Measurements from ENCODE around the gene GNG7. TPM values are rescaled to one million over a fixed set of nuclear protein-coding genes. Genes with fewer than 3 reads are reported as not detected.

The GNG7 gene
- total RNA-seq, 1 experiment from 2014 or later = 7.7 TPM

DNA sequence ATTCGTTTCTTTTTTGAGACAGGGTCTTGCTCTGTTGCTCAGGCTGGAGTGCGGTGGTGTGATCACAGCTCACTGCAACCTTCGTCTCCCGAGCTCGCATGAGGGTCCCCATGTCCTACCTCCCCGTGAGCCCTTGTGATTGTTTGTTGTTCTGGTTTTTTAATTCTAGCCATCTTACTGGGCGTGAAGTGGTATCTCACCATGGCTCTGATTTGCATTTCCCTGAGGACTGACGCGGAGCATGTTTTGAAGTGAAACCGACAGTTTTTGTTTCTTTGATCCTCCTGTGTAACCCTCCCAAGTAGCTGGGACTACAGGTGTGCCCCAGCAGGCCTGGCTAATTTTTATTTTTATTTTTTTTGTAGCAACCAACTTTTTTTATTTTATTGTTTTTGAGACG, 21.7 kb downstream of the GNG7 start:
- H3K79me2 ChIP-seq (ENCODE audit: insufficient read depth, low read length) = no peaks in the 10 kb centered on the region
- no peaks in the 10 kb centered on the region for H3K9me3 ChIP-seq (ENCODE audit: control insufficient read depth, low read depth, low read length)
- no peak overlapping the region for H3K23ac ChIP-seq (ENCODE audit: insufficient read length, low read depth, low read length)
- H3K9ac ChIP-seq (ENCODE audit: extremely low read depth, insufficient read length, low read length) = no peak overlapping the region
- H3K14ac ChIP-seq (ENCODE audit: insufficient read depth, low read length) = no peak overlapping the region
- no peak overlapping the region for H3K4me2 ChIP-seq (ENCODE audit: insufficient read depth, insufficient read length, low read length)
- H4K8ac ChIP-seq (replicated peaks; ENCODE audit: insufficient read length, low read depth, low read length) = no peak overlapping the region
- DNase-seq = no peak
- H4K5ac ChIP-seq (ENCODE audit: insufficient read length, low read depth, low read length) = no peak overlapping the region
- H2BK5ac ChIP-seq (ENCODE audit: insufficient read length, low read length) = no peak overlapping the region
- H2BK12ac ChIP-seq (ENCODE audit: insufficient read length, low read depth, low read length) = no peak overlapping the region
- H3K56ac ChIP-seq (ENCODE audit: insufficient read length, low read depth, low read length) = no peak overlapping the region
- TF ChIP-seq, protein P1, sequence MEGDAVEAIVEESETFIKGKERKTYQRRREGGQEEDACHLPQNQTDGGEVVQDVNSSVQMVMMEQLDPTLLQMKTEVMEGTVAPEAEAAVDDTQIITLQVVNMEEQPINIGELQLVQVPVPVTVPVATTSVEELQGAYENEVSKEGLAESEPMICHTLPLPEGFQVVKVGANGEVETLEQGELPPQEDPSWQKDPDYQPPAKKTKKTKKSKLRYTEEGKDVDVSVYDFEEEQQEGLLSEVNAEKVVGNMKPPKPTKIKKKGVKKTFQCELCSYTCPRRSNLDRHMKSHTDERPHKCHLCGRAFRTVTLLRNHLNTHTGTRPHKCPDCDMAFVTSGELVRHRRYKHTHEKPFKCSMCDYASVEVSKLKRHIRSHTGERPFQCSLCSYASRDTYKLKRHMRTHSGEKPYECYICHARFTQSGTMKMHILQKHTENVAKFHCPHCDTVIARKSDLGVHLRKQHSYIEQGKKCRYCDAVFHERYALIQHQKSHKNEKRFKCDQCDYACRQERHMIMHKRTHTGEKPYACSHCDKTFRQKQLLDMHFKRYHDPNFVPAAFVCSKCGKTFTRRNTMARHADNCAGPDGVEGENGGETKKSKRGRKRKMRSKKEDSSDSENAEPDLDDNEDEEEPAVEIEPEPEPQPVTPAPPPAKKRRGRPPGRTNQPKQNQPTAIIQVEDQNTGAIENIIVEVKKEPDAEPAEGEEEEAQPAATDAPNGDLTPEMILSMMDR (conservative IDR thresholded peaks at IDR 0.05) = no peak
- no peak overlapping the region for H3K4ac ChIP-seq (ENCODE audit: low read depth, low read length)
- no peak overlapping the region for H2BK120ac ChIP-seq (ENCODE audit: low read depth, low read length, poor library complexity, severe bottlenecking)
- H2BK20ac ChIP-seq (ENCODE audit: low read depth, low read length, poor library complexity, severe bottlenecking) = no peak overlapping the region
- H2BK15ac ChIP-seq (ENCODE audit: low read depth, low read length) = no peak overlapping the region
- H3K27me3 ChIP-seq (ENCODE audit: insufficient read depth, low read length) = no peaks in the 10 kb centered on the region
- Mint-ChIP-seq H3K27ac (no peak overlapping the region), H3K36me3 (ENCODE audit: insufficient read depth in 1 of 3, low read depth in 3 of 3) (peaks cover 0 to 5% (median 5%) of the 10 kb centered on the region in 3 experiments; a peak in 5 of 7 replicates), H3K27me3 (ENCODE audit: low read depth) (peaks cover 20% of the 10 kb centered on the region), H3K9me3 (peaks cover 0 to 2% of the 10 kb centered on the region in 2 experiments; a peak in 2 of 5 replicates), H3K4me3 (no peak overlapping the region), H3K4me1 (peaks cover 2% of the 10 kb centered on the region in 2 experiments; a peak in 1 of 4 replicates)
- H3K27ac ChIP-seq (ENCODE audit: insufficient read length, low read depth, low read length) = no peak overlapping the region
- H3K23me2 ChIP-seq (ENCODE audit: insufficient read length, low read depth, low read length, poor library complexity, severe bottlenecking) = no peaks in the 10 kb centered on the region
- no peak overlapping the region for H3T11ph ChIP-seq (ENCODE audit: low read length)
- H3K4me1 ChIP-seq (ENCODE audit: insufficient read depth, low read length) = no peaks in the 10 kb centered on the region
- H2AK5ac ChIP-seq (ENCODE audit: insufficient read length, low read length) = no peak overlapping the region
- WGBS (ENCODE audit: extremely low coverage, insufficient read length, low lambda C conversion rate) = no CpG with 5 or more reads among the region's 11 CpGs
- H3K79me1 ChIP-seq (ENCODE audit: insufficient read depth, low read depth, low read length, poor library complexity, severe bottlenecking) = no peaks in the 10 kb centered on the region
- H3K18ac ChIP-seq (ENCODE audit: insufficient read length, low read depth, low read length) = no peak overlapping the region
- no peaks in the 10 kb centered on the region for H4K20me1 ChIP-seq (ENCODE audit: control insufficient read depth, insufficient read depth, insufficient read length)
- no peak overlapping the region for H2AFZ ChIP-seq (ENCODE audit: low read length)
- no peak overlapping the region for H4K91ac ChIP-seq (ENCODE audit: insufficient read length, low read depth, low read length)
